Cardiac septum (tissue), 1 donor: Measurements from ENCODE around the gene ZC3H18. TPM values are rescaled to one million over a fixed set of nuclear protein-coding genes. Genes with fewer than 3 reads are reported as not detected.

Source experiments
- DNase-seq: peaks from one replicate; pipeline ENCODE4 v3.0.0-alpha.2; 2020; ENCODE audit warnings: low spot score
- intact Hi-C: fragments of 100-400 bp; cut with DNase I; formaldehyde crosslinking; loops from one replicate; pipeline ENCODE4 v1.14.0; 2022
- total RNA-seq: library from RNA; stranded (reverse); fragmentation: NEBNext Ultra II Directional; extraction: Animal tissue kit (Norgen Biotek cat#: 25700); gene quantifications from one replicate; pipeline ENCODE4 v1.2.1, GENCODE V29; 2021
- donor health status: DM: no; HTN: no; CAD: no.

Gene ZC3H18
- total RNA-seq, 1 donor from 2014 or later, result 20.6 TPM

GRCh38 chr16:88646345-88647034, 76.3 kb downstream of the ZC3H18 start:
- DNase-seq, result no peak

GRCh38 chr16:88647178-88648070, 77.2 kb downstream of the ZC3H18 start:
- intact Hi-C loops, result no loop called here
- no peak for DNase-seq

More at GRCh38 chr16:88646345-88647034, 76.3 kb downstream of the ZC3H18 start:
- intact Hi-C loops, result no loop called here

- intact Hi-C loops, result no loop called here
- no peak for DNase-seq
Observed at GRCh38 chr16:88649195-88649923, 79.2 kb downstream of the ZC3H18 start.

- DNase-seq, result peak; percentile 85
- intact Hi-C loops, result no loop called here
Observed at GRCh38 chr16:88649924-88650748, 79.9 kb downstream of the ZC3H18 start.

- intact Hi-C loops, result no loop called here
- DNase-seq, result peak; percentile 93
Observed at GRCh38 chr16:88650749-88651275, 80.6 kb downstream of the ZC3H18 start, which contains the start of gene CYBA. Gene CYBA (minus strand): TSS chr16:88651053. CDS start chr16:88651013, 40 bp downstream.

GRCh38 chr16:88651276-88651988, 81.2 kb downstream of the ZC3H18 start:
- intact Hi-C loops, result no loop called here
- DNase-seq, result peak; percentile 88

GRCh38 chr16:88651989-88652761, 82.0 kb downstream of the ZC3H18 start:
- DNase-seq, result no peak
- intact Hi-C loops, result no loop called here

- intact Hi-C loops, result no loop called here
- no peak for DNase-seq
Observed at GRCh38 chr16:88652762-88653063, 82.5 kb downstream of the ZC3H18 start.

GRCh38 chr16:88653101-88653500, 82.9 kb downstream of the ZC3H18 start:
- intact Hi-C loops, result no loop called here
- no peak for DNase-seq

- no peak for DNase-seq
- intact Hi-C loops, result no loop called here
Observed at GRCh38 chr16:88653596-88654362, 83.6 kb downstream of the ZC3H18 start.

GRCh38 chr16:88654363-88655052, 84.3 kb downstream of the ZC3H18 start:
- DNase-seq, result no peak
- intact Hi-C loops, result loop anchor here (5.0 kb wide), 1 partner anchor 48 kb away; no protein-coding TSS in a partner anchor

GRCh38 chr16:88655053-88655732, 85.0 kb downstream of the ZC3H18 start:
- no peak for DNase-seq
- intact Hi-C loops, result loop anchor here (5.0 kb wide), 1 partner anchor 47 kb away; no protein-coding TSS in a partner anchor

GRCh38 chr16:88655733-88656281, 85.6 kb downstream of the ZC3H18 start:
- intact Hi-C loops, result loop anchor here (5.0 kb wide), 1 partner anchor 46 kb away; no protein-coding TSS in a partner anchor
- DNase-seq, result no peak

- intact Hi-C loops, result loop anchor here (5.0 kb wide), 1 partner anchor 46 kb away; no protein-coding TSS in a partner anchor
- DNase-seq, result no peak
Observed at GRCh38 chr16:88656291-88656980, 86.2 kb downstream of the ZC3H18 start.

- DNase-seq, result no peak
- intact Hi-C loops, result loop anchor here (5.0 kb wide), 1 partner anchor 45 kb away; no protein-coding TSS in a partner anchor
Observed at GRCh38 chr16:88657371-88657770, 87.2 kb downstream of the ZC3H18 start.
